ENCODE results near the gene TSKU.

- no peak for TF ChIP-seq CTCF (conservative IDR thresholded peaks at IDR 0.05)
- TF ChIP-seq ZFX (IDR thresholded peaks at IDR 0.05), result no peak
Measured at GRCh38 chr11:76790251-76790650, 7.1 kb downstream of the TSKU start.
